ENCODE data around the gene ACTG2.

ACTG2 gene

DNA sequence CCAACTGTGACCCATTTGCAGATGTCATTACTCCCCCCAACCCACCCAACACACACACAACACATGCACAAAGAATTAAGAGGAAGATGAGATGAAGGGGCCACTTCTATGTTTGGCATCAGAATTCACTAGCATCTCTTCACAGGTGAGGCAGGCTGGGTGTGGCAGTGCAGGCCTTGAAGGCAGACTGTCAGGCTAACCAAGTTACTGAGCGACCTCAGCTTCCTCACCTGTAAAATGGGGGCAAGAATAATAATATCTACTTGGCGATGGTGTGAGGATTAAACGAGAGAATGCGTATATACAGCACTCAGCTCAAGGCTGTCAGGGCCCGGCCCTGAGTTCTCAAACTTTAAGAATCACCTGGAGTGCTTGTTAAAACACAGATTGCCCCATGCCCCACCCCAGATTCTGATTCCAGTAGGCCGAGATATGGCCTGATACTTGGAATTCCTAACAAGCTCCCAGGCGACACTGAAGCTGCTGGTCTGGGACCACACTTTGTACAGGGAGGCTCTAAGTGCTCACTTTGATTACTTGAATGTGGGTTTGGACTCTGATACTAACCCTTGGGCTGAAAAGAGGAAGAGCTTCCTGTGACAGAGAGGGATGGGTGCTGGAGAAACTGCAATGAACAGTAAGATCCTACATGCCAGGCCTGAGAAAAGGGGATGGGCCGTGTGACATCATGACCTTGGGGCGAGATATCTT, 1.1 kb downstream of the ACTG2 start:
- Histone ChIP-seq H3K79me2 (ENCODE audit: control insufficient read depth, insufficient read depth, low read length, unreplicated experiment) (no peaks in the 10 kb centered on the region), H3K4me1 (ENCODE audit: control insufficient read depth, insufficient read depth, low read length, unreplicated experiment) (peaks cover 8% of the 10 kb centered on the region), H2AFZ (ENCODE audit: low read length, unreplicated experiment) (no peak overlapping the region), H3K36me3 (ENCODE audit: insufficient read depth, low read length) (no peaks in the 10 kb centered on the region), H3K4me3 (ENCODE audit: low read depth, low read length) (no peak overlapping the region), H3K27ac (ENCODE audit: low read depth, low read length) (no peak overlapping the region), H3K27me3 (ENCODE audit: insufficient read depth, low read length) (no peaks in the 10 kb centered on the region)

DNA sequence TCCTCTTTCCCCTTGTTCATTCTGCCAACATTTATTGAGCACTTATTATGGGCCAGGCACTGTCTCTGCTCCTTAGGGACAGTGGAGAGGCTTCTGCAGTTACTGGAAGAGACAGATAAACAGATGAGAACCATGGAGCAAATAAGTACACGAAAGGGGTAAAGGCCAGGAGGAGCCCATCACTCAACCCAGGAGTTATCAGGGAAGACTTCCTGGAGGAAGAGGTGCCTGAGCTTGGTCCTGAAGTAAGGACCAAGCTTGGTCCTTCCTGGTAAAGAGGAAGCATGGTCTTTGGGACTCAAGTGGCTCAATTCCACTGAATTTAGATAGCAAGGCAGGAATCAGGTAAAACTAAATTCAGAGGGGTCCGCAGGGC, 1.7 kb downstream of the ACTG2 start:
- H3K4me3 ChIP-seq (ENCODE audit: low read depth, low read length), result no peak overlapping the region
- peaks cover 8% of the 10 kb centered on the region for H3K4me1 ChIP-seq (ENCODE audit: control insufficient read depth, insufficient read depth, low read length, unreplicated experiment)
- no peaks in the 10 kb centered on the region for H3K27me3 ChIP-seq (ENCODE audit: insufficient read depth, low read length)
- no peaks in the 10 kb centered on the region for H3K36me3 ChIP-seq (ENCODE audit: insufficient read depth, low read length)
- H3K27ac ChIP-seq (ENCODE audit: low read depth, low read length), result no peak overlapping the region
- no peak overlapping the region for H2AFZ ChIP-seq (ENCODE audit: low read length, unreplicated experiment)
- no peaks in the 10 kb centered on the region for H3K79me2 ChIP-seq (ENCODE audit: control insufficient read depth, insufficient read depth, low read length, unreplicated experiment)

DNA sequence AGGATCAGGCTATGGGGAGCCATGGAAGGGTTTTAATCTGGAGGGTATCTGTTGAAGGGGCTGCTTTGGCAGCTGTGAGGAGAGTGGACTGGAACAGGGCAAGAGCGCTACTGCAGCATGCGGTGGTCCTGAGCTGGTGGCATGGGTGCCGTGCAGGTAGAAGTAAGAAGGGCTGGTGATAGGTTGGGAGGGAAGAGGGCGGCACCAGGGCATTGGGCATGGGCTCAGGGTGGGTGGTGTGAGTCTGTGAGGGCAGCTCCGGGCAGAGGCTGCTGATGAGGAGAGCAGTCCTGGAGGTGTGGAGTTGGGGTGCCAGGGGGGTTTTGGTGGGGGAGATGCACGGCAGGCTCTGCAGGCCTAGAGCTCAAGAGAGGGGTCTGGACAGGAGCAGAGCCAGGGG, 2.1 kb downstream of the ACTG2 start:
- no peaks in the 10 kb centered on the region for H3K79me2 ChIP-seq (ENCODE audit: control insufficient read depth, insufficient read depth, low read length, unreplicated experiment)
- no peaks in the 10 kb centered on the region for H3K27me3 ChIP-seq (ENCODE audit: insufficient read depth, low read length)
- no peak overlapping the region for H2AFZ ChIP-seq (ENCODE audit: low read length, unreplicated experiment)
- peaks cover 8% of the 10 kb centered on the region for H3K4me1 ChIP-seq (ENCODE audit: control insufficient read depth, insufficient read depth, low read length, unreplicated experiment)
- H3K27ac ChIP-seq (ENCODE audit: low read depth, low read length), result no peak overlapping the region
- no peak overlapping the region for H3K4me3 ChIP-seq (ENCODE audit: low read depth, low read length)
- no peaks in the 10 kb centered on the region for H3K36me3 ChIP-seq (ENCODE audit: insufficient read depth, low read length)

DNA sequence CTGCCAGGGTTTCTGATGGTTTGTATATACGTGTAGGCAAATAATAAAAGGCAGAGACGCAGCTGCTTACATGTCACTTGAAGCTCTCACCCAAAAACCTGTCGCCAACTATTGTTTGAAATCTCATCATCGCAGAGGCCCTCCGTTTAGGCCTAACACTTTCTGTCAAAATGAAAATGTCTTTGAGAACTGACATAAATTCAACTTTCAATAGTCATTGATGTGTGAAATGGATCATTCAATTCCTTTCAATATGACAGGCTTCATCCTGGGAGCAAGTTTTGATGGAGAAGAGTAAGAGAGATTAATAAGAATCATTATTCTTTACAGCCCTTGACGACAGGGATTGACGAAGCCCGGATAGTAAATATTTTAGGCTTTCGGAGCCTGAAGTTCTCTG, 2.7 kb downstream of the ACTG2 start:
- H3K27me3 ChIP-seq (ENCODE audit: insufficient read depth, low read length), result no peaks in the 10 kb centered on the region
- H2AFZ ChIP-seq (ENCODE audit: low read length, unreplicated experiment), result no peak overlapping the region

DNA sequence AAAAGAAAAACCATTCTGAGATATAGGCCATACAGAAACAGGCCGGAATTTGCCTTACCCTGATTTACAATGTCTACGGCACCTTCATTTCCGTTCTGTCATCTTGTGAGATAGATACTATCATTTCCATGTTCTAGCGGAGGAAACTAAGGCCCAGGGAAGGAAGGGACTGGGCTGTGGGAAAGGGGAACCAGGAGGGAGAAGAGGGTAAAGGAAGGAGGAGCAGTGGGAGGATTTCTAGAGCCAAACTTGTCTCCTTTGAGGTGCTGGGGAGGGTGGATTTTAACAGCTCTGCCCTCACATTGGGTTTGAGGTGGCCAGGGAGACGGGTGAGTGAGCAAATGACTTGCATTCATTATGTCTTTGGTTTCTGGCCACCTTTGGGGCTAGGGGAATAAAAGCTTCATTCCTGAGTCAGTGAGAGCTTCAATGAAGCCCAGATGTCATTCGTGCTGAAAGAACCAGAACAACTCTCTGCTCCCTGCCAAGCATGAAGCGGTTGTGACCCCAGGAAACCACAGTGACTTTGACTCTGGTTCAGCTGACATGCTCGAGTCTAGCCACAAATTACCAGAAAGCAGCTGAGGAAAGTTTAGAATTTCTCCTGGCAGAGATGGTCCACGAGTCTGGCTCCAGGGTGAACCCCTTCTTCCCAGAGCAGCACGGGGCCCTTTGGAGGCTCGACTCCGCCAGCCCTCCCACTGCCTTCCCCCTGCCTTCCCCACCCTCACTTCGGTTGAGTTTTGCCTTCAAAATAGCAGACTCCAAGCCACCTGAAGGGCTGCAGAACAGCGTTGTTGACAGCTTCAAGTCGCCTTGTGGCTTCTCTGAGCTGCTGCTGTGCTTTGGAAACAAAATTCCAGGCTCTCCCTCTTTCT, 3.8 kb downstream of the ACTG2 start:
- H3K27ac ChIP-seq (ENCODE audit: low read depth, low read length), result no peak overlapping the region
- peaks cover 8% of the 10 kb centered on the region for H3K4me1 ChIP-seq (ENCODE audit: control insufficient read depth, insufficient read depth, low read length, unreplicated experiment)
- no peaks in the 10 kb centered on the region for H3K79me2 ChIP-seq (ENCODE audit: control insufficient read depth, insufficient read depth, low read length, unreplicated experiment)
- H2AFZ ChIP-seq (ENCODE audit: low read length, unreplicated experiment), result peak overlapping the region; percentile 62
- no peaks in the 10 kb centered on the region for H3K36me3 ChIP-seq (ENCODE audit: insufficient read depth, low read length)
- no peak overlapping the region for H3K4me3 ChIP-seq (ENCODE audit: low read depth, low read length)
- no peaks in the 10 kb centered on the region for H3K27me3 ChIP-seq (ENCODE audit: insufficient read depth, low read length)

More for the DNA sequence above, 2.7 kb downstream of the ACTG2 start:
- Histone ChIP-seq H3K36me3 (ENCODE audit: insufficient read depth, low read length) (no peaks in the 10 kb centered on the region), H3K4me3 (ENCODE audit: low read depth, low read length) (no peak overlapping the region), H3K27ac (ENCODE audit: low read depth, low read length) (no peak overlapping the region), H3K4me1 (ENCODE audit: control insufficient read depth, insufficient read depth, low read length, unreplicated experiment) (peaks cover 8% of the 10 kb centered on the region), H3K79me2 (ENCODE audit: control insufficient read depth, insufficient read depth, low read length, unreplicated experiment) (no peaks in the 10 kb centered on the region)

DNA sequence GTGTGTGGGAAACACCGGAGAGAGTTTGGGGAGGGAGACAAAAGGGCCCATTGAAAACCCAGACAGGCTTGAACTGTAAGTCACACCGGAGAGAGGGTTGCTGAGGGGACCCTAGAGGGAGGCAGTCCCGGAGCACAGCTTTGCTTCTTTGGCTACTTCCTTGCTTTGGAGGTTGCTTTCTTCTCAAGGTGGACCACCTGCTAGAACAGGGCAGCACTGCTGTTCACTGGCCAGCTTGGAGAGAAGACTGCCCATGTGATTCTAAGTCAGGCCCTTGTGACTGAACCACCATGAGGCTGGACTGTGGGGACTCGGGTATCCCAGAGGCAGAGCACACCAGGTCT, 4.4 kb downstream of the ACTG2 start:
- Histone ChIP-seq H3K27ac (ENCODE audit: low read depth, low read length) (no peak overlapping the region), H3K4me3 (ENCODE audit: low read depth, low read length) (no peak overlapping the region), H3K36me3 (ENCODE audit: insufficient read depth, low read length) (no peaks in the 10 kb centered on the region), H2AFZ (ENCODE audit: low read length, unreplicated experiment) (peak overlapping the region; percentile 62), H3K4me1 (ENCODE audit: control insufficient read depth, insufficient read depth, low read length, unreplicated experiment) (peaks cover 8% of the 10 kb centered on the region), H3K27me3 (ENCODE audit: insufficient read depth, low read length) (no peaks in the 10 kb centered on the region), H3K79me2 (ENCODE audit: control insufficient read depth, insufficient read depth, low read length, unreplicated experiment) (no peaks in the 10 kb centered on the region)

DNA sequence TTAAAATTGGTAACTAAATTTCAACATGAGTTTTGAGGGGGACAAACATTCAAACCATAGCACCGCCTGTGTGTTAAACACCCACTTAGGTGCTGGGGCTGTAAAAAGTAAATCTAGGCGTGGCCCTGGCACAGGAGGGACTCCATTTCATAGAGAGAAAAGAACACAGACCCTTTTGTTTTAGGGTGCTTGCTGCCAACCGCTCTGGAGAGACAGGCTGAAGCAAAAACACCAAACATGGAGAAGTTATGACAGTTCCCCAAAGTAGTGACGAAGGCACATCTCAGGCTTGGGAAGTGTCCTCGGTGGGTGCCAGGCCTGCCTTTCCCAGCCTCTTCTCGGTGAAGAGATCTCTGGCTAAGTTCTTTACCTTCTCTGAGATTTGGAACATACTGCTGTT, 5.1 kb downstream of the ACTG2 start:
- no peak overlapping the region for H3K4me3 ChIP-seq (ENCODE audit: low read depth, low read length)
- no peaks in the 10 kb centered on the region for H3K79me2 ChIP-seq (ENCODE audit: control insufficient read depth, insufficient read depth, low read length, unreplicated experiment)
- H3K27me3 ChIP-seq (ENCODE audit: insufficient read depth, low read length), result no peaks in the 10 kb centered on the region
- H3K27ac ChIP-seq (ENCODE audit: low read depth, low read length), result no peak overlapping the region
- H2AFZ ChIP-seq (ENCODE audit: low read length, unreplicated experiment), result no peak overlapping the region
- no peaks in the 10 kb centered on the region for H3K36me3 ChIP-seq (ENCODE audit: insufficient read depth, low read length)
- H3K4me1 ChIP-seq (ENCODE audit: control insufficient read depth, insufficient read depth, low read length, unreplicated experiment), result peaks cover 8% of the 10 kb centered on the region

DNA sequence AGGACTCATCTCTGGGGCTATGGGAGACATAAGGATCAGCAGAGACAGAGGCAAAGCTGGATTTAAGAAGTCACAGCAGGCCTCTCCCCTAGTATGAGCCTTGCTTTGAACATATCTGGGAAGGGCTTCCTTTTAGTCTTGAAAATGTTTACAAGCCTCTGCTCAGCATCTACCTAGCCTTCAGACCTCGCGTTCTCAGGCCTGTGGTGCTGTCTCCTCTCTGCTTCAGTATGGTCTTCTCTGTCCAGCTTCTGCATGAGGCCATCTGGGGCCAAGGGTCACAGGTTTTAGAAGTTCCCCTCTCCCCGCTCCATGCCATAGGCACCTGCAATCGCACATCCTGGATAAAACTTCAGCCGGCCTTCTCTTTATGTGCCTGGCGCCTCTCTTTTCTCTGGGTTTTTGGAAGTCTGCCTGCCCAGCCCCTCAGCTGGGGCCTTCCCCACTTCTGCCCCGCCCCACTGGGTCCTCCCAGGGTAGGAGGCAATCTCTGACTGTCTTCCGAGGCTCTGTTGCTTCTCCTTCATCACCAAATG, 7.1 kb downstream of the ACTG2 start:
- Histone ChIP-seq H3K27me3 (ENCODE audit: insufficient read depth, low read length) (no peaks in the 10 kb centered on the region), H2AFZ (ENCODE audit: low read length, unreplicated experiment) (no peak overlapping the region), H3K4me3 (ENCODE audit: low read depth, low read length) (no peak overlapping the region), H3K27ac (ENCODE audit: low read depth, low read length) (no peak overlapping the region), H3K4me1 (ENCODE audit: control insufficient read depth, insufficient read depth, low read length, unreplicated experiment) (peaks cover 8% of the 10 kb centered on the region), H3K79me2 (ENCODE audit: control insufficient read depth, insufficient read depth, low read length, unreplicated experiment) (no peaks in the 10 kb centered on the region), H3K36me3 (ENCODE audit: insufficient read depth, low read length) (no peaks in the 10 kb centered on the region)

DNA sequence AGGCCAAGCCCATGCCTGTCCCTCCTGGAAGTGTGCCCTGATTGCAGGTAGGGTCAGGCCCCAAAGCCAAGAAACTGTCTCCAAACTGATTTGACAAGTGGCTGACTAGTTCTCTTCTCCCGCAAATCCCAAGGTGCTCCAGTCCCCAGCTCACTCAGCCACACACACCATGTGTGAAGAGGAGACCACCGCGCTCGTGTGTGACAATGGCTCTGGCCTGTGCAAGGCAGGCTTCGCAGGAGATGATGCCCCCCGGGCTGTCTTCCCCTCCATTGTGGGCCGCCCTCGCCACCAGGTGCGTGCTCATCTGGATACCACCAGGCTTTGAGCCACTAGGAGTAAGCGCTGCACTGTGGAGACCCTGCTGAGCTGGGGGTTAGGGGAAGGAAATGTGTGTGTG, 8.3 kb downstream of the ACTG2 start:
- H3K4me3 ChIP-seq (ENCODE audit: low read depth, low read length), result no peak overlapping the region
- no peaks in the 10 kb centered on the region for H3K79me2 ChIP-seq (ENCODE audit: control insufficient read depth, insufficient read depth, low read length, unreplicated experiment)
- peaks cover 8% of the 10 kb centered on the region for H3K4me1 ChIP-seq (ENCODE audit: control insufficient read depth, insufficient read depth, low read length, unreplicated experiment)
- no peaks in the 10 kb centered on the region for H3K27me3 ChIP-seq (ENCODE audit: insufficient read depth, low read length)
- no peak overlapping the region for H2AFZ ChIP-seq (ENCODE audit: low read length, unreplicated experiment)
- H3K27ac ChIP-seq (ENCODE audit: low read depth, low read length), result no peak overlapping the region
- H3K36me3 ChIP-seq (ENCODE audit: insufficient read depth, low read length), result no peaks in the 10 kb centered on the region

DNA sequence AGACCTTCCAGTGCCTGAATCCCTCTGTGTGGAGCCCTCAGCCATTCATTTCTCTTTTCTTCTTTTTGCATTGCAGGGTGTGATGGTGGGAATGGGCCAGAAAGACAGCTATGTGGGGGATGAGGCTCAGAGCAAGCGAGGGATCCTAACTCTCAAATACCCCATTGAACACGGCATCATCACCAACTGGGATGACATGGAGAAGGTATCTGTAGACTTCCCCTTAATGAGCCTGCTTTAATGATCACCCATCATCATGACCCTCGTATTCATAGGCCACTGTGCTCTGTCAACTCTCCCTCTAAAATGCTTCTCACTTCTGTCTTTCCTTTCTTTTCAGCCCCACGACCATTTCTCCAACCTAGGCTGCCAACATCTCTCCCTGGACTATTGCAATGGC, 9.5 kb downstream of the ACTG2 start:
- Histone ChIP-seq H3K27ac (ENCODE audit: low read depth, low read length) (no peak overlapping the region), H3K27me3 (ENCODE audit: insufficient read depth, low read length) (no peaks in the 10 kb centered on the region), H3K4me1 (ENCODE audit: control insufficient read depth, insufficient read depth, low read length, unreplicated experiment) (no peaks in the 10 kb centered on the region), H2AFZ (ENCODE audit: low read length, unreplicated experiment) (no peak overlapping the region), H3K4me3 (ENCODE audit: low read depth, low read length) (no peak overlapping the region), H3K79me2 (ENCODE audit: control insufficient read depth, insufficient read depth, low read length, unreplicated experiment) (no peaks in the 10 kb centered on the region), H3K36me3 (ENCODE audit: insufficient read depth, low read length) (no peaks in the 10 kb centered on the region)

DNA sequence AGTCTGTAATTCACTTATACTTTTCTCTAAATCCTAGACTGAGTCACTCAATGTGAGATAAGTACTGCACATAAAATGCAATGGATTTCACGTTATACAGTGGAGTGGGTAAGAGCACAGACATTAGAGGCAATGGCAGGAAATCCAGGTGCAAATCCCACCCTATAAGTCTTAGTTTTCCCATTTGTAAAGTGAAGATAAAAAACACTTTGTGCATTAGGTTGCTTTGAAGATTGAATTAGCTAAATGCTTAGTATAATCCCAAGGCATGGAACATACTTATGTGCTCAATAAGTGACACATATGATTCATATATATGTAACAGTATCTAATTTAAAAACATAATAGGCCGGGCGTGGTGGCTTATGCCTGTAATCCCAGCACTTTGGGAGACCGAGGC, 10.5 kb downstream of the ACTG2 start:
- H3K4me1 ChIP-seq (ENCODE audit: control insufficient read depth, insufficient read depth, low read length, unreplicated experiment), result no peaks in the 10 kb centered on the region
- H3K4me3 ChIP-seq (ENCODE audit: low read depth, low read length), result no peak overlapping the region
- no peaks in the 10 kb centered on the region for H3K27me3 ChIP-seq (ENCODE audit: insufficient read depth, low read length)
- H2AFZ ChIP-seq (ENCODE audit: low read length, unreplicated experiment), result no peak overlapping the region
- no peaks in the 10 kb centered on the region for H3K36me3 ChIP-seq (ENCODE audit: insufficient read depth, low read length)
- H3K27ac ChIP-seq (ENCODE audit: low read depth, low read length), result no peak overlapping the region
- no peaks in the 10 kb centered on the region for H3K79me2 ChIP-seq (ENCODE audit: control insufficient read depth, insufficient read depth, low read length, unreplicated experiment)
